Karpas-422 (cell line): Measurements from ENCODE around the gene RPS15. TPM values are rescaled to one million over a fixed set of nuclear protein-coding genes. Genes with fewer than 3 reads are reported as not detected.

Source experiments
- DNase-seq: peaks from one replicate; pipeline ENCODE4 v3.0.0-alpha.2; 2015
- H2AFZ ChIP-seq: fragments of 200-600 bp; sonication (generic); 2 replicates; pipeline ENCODE4 v1.6.1; 2014; ENCODE audit warnings: antibody characterized with exemption, low read length, mixed read lengths
- H3K27ac ChIP-seq: fragments of 200-600 bp; sonication (generic); 2 replicates; pipeline ENCODE4 v1.5.1; 2014; ENCODE audit warnings: mild to moderate bottlenecking, low read length, moderate library complexity
- H3K27me3 ChIP-seq: fragments of 200-600 bp; sonication (generic); 2 replicates; pipeline ENCODE4 v1.6.1; 2014; ENCODE audit warnings: low read length, mixed read lengths
- H3K36me3 ChIP-seq: fragments of 200-600 bp; sonication (generic); 2 replicates; pipeline ENCODE4 v1.6.1; 2014; ENCODE audit warnings: low read length, mixed read lengths; ENCODE audit not compliant: insufficient read depth
- H3K4me1 ChIP-seq: fragments of 200-600 bp; sonication (generic); 2 replicates; pipeline ENCODE4 v1.6.1; 2014; ENCODE audit warnings: mild to moderate bottlenecking, low read length, mixed read lengths
- H3K4me2 ChIP-seq: fragments of 200-600 bp; sonication (generic); 2 replicates; pipeline ENCODE4 v1.6.1; 2014; ENCODE audit warnings: low read length, low read depth, mild to moderate bottlenecking; ENCODE audit not compliant: poor library complexity, severe bottlenecking
- H3K4me3 ChIP-seq: fragments of 200-600 bp; sonication (generic); 2 replicates; pipeline ENCODE4 v1.5.1; 2014; ENCODE audit warnings: mild to moderate bottlenecking, antibody characterized with exemption, low read length, mixed read lengths
- H3K79me2 ChIP-seq: fragments of 200-600 bp; sonication (generic); 2 replicates; pipeline ENCODE4 v1.6.1; 2014; ENCODE audit warnings: mild to moderate bottlenecking, low read length, mixed read lengths
- H3K9ac ChIP-seq: fragments of 200-600 bp; sonication (generic); 2 replicates; pipeline ENCODE4 v1.6.0; 2014; ENCODE audit warnings: low read length
- H3K9me2 ChIP-seq: fragments of 200-600 bp; sonication (generic), shearing (Covaris generic); replicated peaks from 2 replicates; pipeline ENCODE4 v1.6.0; 2014; ENCODE audit warnings: mild to moderate bottlenecking, low read length, moderate library complexity; ENCODE audit not compliant: insufficient read depth
- H3K9me3 ChIP-seq: fragments of 300-700, 200-600 bp; sonication (generic); 2 replicates; pipeline ENCODE4 v1.6.1; 2014; ENCODE audit warnings: low read length, mixed read lengths
- H4K20me1 ChIP-seq: fragments of 200-600 bp; sonication (generic); 2 replicates; pipeline ENCODE4 v1.6.1; 2014; ENCODE audit warnings: mild to moderate bottlenecking, antibody characterized with exemption, low read length, low read depth; ENCODE audit not compliant: insufficient read depth
- total RNA-seq: library from RNA; depleted of rRNA; stranded (reverse); fragments of >200 nt; shearing (Covaris generic); gene quantifications from 2 replicates; pipeline ENCODE4 v1.2.3, GENCODE V29; 2014; ENCODE audit warnings: low replicate concordance

Gene RPS15
- total RNA-seq, 1 experiment from 2014 or later = 2,088 TPM

DNA sequence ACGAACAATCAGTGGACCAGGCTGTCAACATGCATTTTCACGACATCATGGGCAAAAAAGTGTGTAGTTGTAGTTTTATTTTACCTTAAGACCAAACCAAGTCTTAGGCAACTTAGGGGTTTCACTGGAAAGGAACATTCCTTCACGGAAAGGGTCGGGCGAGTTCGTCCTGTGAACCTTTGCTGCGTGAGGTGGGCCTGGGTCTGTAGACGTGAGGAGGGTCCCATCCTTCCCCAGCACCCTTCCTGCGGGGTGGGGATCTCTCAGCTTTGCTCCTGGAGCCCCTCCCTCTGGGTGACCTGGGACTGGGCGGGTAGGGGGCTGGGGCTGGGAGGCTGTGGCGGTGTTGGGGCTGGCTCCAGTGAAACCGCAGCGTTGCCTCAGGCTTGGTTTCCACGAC is 12.3 kb upstream of the RPS15 start:
- Histone ChIP-seq H2AFZ (no peak overlapping the region), H3K79me2 (peaks cover 9% of the 10 kb centered on the region), H3K9me2 (no peaks in the 10 kb centered on the region), H3K9me3 (no peaks in the 10 kb centered on the region), H3K27ac (no peak overlapping the region), H3K9ac (no peak overlapping the region), H4K20me1 (peaks cover 39% of the 10 kb centered on the region; the same call in 1 of the 2 replicates), H3K4me3 (no peak overlapping the region), H3K36me3 (peaks cover 27% of the 10 kb centered on the region; the same call in 1 of the 2 replicates), H3K4me1 (no peaks in the 10 kb centered on the region), H3K27me3 (no peaks in the 10 kb centered on the region), H3K4me2 (no peak overlapping the region)
- no peak for DNase-seq

GRCh38 chr19:1426736-1427135 is 11.5 kb upstream of the RPS15 start:
- Histone ChIP-seq H3K4me2 (no peak overlapping the region), H3K9me3 (no peaks in the 10 kb centered on the region), H3K36me3 (peaks cover 25% of the 10 kb centered on the region; the same call in 1 of the 2 replicates), H3K79me2 (peaks cover 9% of the 10 kb centered on the region), H2AFZ (no peak overlapping the region), H3K27ac (no peak overlapping the region), H4K20me1 (peaks cover 39% of the 10 kb centered on the region; the same call in 1 of the 2 replicates), H3K27me3 (no peaks in the 10 kb centered on the region), H3K4me3 (no peak overlapping the region), H3K9ac (no peak overlapping the region), H3K4me1 (no peaks in the 10 kb centered on the region), H3K9me2 (no peaks in the 10 kb centered on the region)
- peak; percentile 34 for DNase-seq

DNA sequence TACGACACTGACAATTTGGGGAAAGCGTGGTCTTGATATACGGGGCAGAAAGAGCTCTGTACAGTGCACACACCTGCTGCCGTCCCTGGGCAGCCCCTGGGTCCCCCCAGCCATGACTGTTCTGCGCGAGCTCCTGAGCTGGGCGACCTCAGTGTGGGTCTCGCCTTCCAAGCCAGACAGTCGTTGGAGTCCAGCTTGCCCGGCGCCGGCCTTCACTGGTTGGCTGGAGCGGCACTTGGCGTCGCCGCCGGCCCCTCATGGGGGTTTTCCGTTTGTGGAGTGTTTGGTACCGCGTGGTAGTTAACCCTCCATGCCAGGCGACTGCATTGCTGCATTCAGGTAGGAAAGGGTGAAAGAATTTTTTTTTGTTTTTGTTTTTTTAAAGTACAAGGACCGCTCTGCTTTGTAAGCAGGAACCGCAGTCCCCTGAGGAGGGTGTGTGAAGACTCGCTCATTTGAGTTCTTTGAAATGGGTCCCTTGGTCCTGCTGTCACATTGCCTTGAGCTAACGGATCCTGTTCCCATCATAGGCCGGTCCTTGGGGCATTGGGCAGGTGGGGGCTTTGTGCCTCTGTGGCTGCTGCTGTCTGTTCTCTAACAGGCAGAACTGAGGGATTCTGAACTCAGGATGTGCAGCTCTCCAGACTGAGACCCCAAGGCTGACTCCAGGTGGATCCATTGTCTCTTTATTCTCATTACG is 10.8 kb upstream of the RPS15 start:
- Histone ChIP-seq H3K9ac (no peak overlapping the region), H4K20me1 (peaks cover 36% of the 10 kb centered on the region; the same call in 1 of the 2 replicates), H3K4me2 (no peak overlapping the region), H3K4me3 (no peak overlapping the region), H3K9me3 (no peaks in the 10 kb centered on the region), H3K4me1 (no peaks in the 10 kb centered on the region), H3K9me2 (no peaks in the 10 kb centered on the region), H3K36me3 (peaks cover 23% of the 10 kb centered on the region; the same call in 1 of the 2 replicates), H3K27me3 (no peaks in the 10 kb centered on the region), H2AFZ (no peak overlapping the region), H3K79me2 (peaks cover 9% of the 10 kb centered on the region), H3K27ac (no peak overlapping the region)
- DNase-seq = peak; percentile 32

- no peaks in the 10 kb centered on the region for H3K9me2 ChIP-seq
- H3K4me2 ChIP-seq = no peak overlapping the region
- no peak overlapping the region for H2AFZ ChIP-seq
- H3K9ac ChIP-seq = no peak overlapping the region
- H3K27me3 ChIP-seq = no peaks in the 10 kb centered on the region
- H3K4me1 ChIP-seq = no peaks in the 10 kb centered on the region
- no peak overlapping the region for H3K4me3 ChIP-seq
- H4K20me1 ChIP-seq = peaks cover 29% of the 10 kb centered on the region; the same call in 1 of the 2 replicates
- peaks cover 20% of the 10 kb centered on the region; the same call in 1 of the 2 replicates for H3K36me3 ChIP-seq
- H3K9me3 ChIP-seq = no peaks in the 10 kb centered on the region
- no peak overlapping the region for H3K27ac ChIP-seq
- peaks cover 3% of the 10 kb centered on the region; the same call in 1 of the 2 replicates for H3K79me2 ChIP-seq
- no peak for DNase-seq
Measured at GRCh38 chr19:1428738-1429391, 9.3 kb upstream of the RPS15 start.

- DNase-seq = peak; percentile 38
- Histone ChIP-seq H3K36me3 (peaks cover 17% of the 10 kb centered on the region; the same call in 1 of the 2 replicates), H3K79me2 (peaks cover 3% of the 10 kb centered on the region; the same call in 1 of the 2 replicates), H3K4me2 (no peak overlapping the region), H3K4me3 (no peak overlapping the region), H3K9ac (no peak overlapping the region), H2AFZ (no peak overlapping the region), H3K27ac (no peak overlapping the region), H3K4me1 (no peaks in the 10 kb centered on the region), H3K27me3 (no peaks in the 10 kb centered on the region), H3K9me2 (no peaks in the 10 kb centered on the region), H3K9me3 (no peaks in the 10 kb centered on the region), H4K20me1 (peaks cover 28% of the 10 kb centered on the region; the same call in 1 of the 2 replicates)
Measured at GRCh38 chr19:1429750-1430149, 8.4 kb upstream of the RPS15 start.

DNA sequence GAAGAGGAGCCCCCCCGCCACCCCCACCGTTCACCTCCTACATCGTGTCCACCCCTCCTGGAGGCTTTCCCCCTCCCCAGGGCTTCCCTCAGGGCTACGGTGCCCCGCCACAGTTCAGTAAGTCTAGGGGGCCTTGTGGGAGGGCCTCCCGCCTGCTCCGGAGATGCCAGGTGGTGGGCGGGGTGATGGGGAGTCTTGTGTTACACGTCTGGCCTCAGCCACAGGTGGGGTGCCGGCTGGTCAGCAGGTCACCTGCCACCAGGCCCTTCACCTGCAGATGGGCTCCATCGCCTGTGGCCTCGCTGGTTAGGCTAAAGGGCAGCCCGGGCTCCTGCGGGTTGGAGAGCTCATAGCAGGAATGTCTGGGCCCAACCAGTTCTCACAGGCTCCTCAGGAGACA is 8.0 kb upstream of the RPS15 start:
- Histone ChIP-seq H3K9me3 (no peaks in the 10 kb centered on the region), H4K20me1 (peaks cover 25% of the 10 kb centered on the region; the same call in 1 of the 2 replicates), H3K4me2 (no peak overlapping the region), H3K9me2 (no peaks in the 10 kb centered on the region), H2AFZ (no peak overlapping the region), H3K4me3 (no peak overlapping the region), H3K27me3 (no peaks in the 10 kb centered on the region), H3K79me2 (peaks cover 3% of the 10 kb centered on the region; the same call in 1 of the 2 replicates), H3K4me1 (no peaks in the 10 kb centered on the region), H3K9ac (no peak overlapping the region), H3K36me3 (peaks cover 13% of the 10 kb centered on the region; the same call in 1 of the 2 replicates), H3K27ac (no peak overlapping the region)
- DNase-seq = peak; percentile 37

GRCh38 chr19:1431759-1432506 is 6.3 kb upstream of the RPS15 start:
- Histone ChIP-seq H3K9ac (no peak overlapping the region), H3K4me2 (no peak overlapping the region), H3K27ac (no peak overlapping the region), H3K36me3 (peaks cover 3% of the 10 kb centered on the region; the same call in 1 of the 2 replicates), H3K27me3 (no peaks in the 10 kb centered on the region), H3K4me3 (no peak overlapping the region), H3K79me2 (peaks cover 3% of the 10 kb centered on the region; the same call in 1 of the 2 replicates), H3K4me1 (peaks cover 4% of the 10 kb centered on the region; the same call in 1 of the 2 replicates), H2AFZ (no peak overlapping the region), H4K20me1 (0 out of 2 replicates have a peak, but pooled peaks cover 13% of the 10 kb centered on the region), H3K9me2 (no peaks in the 10 kb centered on the region), H3K9me3 (no peaks in the 10 kb centered on the region)
- DNase-seq = no peak
